H1 (cell line): ENCODE measurements around the gene BABAM2. TPM values are rescaled to one million over a fixed set of nuclear protein-coding genes. Genes with fewer than 3 reads are reported as not detected.

Source experiments
- KDM5A ChIP-seq: fragments of 200-600 bp; IDR thresholded peaks from 2 replicates; pipeline ENCODE4 v1.7.1; 2012; ENCODE audit warnings: mild to moderate bottlenecking, low read length, inconsistent platforms, mixed read lengths
- SAP30 ChIP-seq: fragments of 300-600 bp; sonication (generic); IDR thresholded peaks from 2 replicates; pipeline ENCODE4 v1.7.1; 2012; ENCODE audit warnings: low read length, moderate library complexity, mild to moderate bottlenecking, inconsistent platforms; ENCODE audit not compliant: insufficient read depth, insufficient replicate concordance
- SP1 ChIP-seq: IDR thresholded peaks from 2 replicates; pipeline ENCODE4 v1.6.1; 2011; ENCODE audit warnings: low read depth, low read length
- polyA plus RNA-seq, 7 experiments: library from polyadenylated mRNA; depleted of rRNA in 3 of 7; stranded (reverse) in 5 of 7; unstranded in 2 of 7; fragments of >200 nt in 5 of 7; fragments of 200-250 nt in 2 of 7; gene quantifications; 1 replicate in 5 of 7; 2 replicates in 1 of 7; 4 replicates in 1 of 7; pipeline versions ENCODE4 v1.2.1 to v1.2.3, GENCODE V29; 2011 to 2013; ENCODE audit warnings: missing spikeins in 2 of 7, mixed read lengths in 2 of 7
- total RNA-seq: library from RNA; stranded (reverse); fragmentation: NEBNext Ultra II Directional; extraction: Animal tissue kit (Norgen Biotek cat#: 25700); gene quantifications from 2 replicates; pipeline ENCODE4 v1.2.1, GENCODE V29; 2021
- TF ChIP-seq, protein P1 (sequence below): IDR thresholded peaks from 2 replicates; pipeline ENCODE4 v1.6.1; 2012; ENCODE audit warnings: low read length, inconsistent platforms
- TF ChIP-seq, protein P2 (sequence below): IDR thresholded peaks from 2 replicates; pipeline ENCODE4 v1.6.1; 2012; ENCODE audit warnings: inconsistent platforms
- TF ChIP-seq, protein P3 (sequence below), 3 experiments: IDR thresholded peaks; 1 replicate in 2 of 3; 2 replicates in 1 of 3; pipeline versions ENCODE4 v1.5.1 to v1.6.1; 2011; ENCODE audit warnings: low read length in 3 of 3, mild to moderate bottlenecking in 3 of 3, inconsistent platforms in 2 of 3, low read depth in 1 of 3, moderate library complexity in 1 of 3; ENCODE audit not compliant: insufficient read depth in 1 of 3; ENCODE audit errors: control extremely low read depth in 1 of 3

BABAM2 gene
- total and polyA plus RNA-seq, 2 of the 8 experiments (the other 6 are each of a cell fraction or from before 2014, with no cell fraction given): 15.8 to 20.9 TPM

DNA sequence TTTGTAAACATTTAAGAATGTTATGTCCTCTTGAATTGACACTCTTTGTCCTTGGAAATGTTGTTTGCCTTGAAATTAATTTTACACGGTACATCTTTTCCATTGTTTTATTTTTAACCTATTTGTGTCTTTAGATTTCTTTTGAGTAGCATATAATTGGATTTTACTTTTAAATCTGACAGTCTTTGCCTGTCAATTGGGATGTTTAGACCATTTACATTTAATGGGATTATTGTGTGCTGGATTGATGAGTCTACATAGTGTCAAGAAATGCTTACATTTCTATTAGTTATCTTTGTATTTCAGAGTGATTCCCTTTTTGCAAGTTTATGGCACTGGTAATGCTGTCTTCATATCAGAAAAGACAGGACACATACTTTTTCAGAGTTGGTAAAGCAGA lies 61.5 kb downstream of the BABAM2 start (continued):
- TF ChIP-seq, protein P1, sequence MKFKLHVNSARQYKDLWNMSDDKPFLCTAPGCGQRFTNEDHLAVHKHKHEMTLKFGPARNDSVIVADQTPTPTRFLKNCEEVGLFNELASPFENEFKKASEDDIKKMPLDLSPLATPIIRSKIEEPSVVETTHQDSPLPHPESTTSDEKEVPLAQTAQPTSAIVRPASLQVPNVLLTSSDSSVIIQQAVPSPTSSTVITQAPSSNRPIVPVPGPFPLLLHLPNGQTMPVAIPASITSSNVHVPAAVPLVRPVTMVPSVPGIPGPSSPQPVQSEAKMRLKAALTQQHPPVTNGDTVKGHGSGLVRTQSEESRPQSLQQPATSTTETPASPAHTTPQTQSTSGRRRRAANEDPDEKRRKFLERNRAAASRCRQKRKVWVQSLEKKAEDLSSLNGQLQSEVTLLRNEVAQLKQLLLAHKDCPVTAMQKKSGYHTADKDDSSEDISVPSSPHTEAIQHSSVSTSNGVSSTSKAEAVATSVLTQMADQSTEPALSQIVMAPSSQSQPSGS: no peak
- TF ChIP-seq SAP30 (no peak), SP1 (no peak), KDM5A (no peak)
- TF ChIP-seq, protein P2, sequence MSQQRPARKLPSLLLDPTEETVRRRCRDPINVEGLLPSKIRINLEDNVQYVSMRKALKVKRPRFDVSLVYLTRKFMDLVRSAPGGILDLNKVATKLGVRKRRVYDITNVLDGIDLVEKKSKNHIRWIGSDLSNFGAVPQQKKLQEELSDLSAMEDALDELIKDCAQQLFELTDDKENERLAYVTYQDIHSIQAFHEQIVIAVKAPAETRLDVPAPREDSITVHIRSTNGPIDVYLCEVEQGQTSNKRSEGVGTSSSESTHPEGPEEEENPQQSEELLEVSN: no peak
- TF ChIP-seq, protein P3, sequence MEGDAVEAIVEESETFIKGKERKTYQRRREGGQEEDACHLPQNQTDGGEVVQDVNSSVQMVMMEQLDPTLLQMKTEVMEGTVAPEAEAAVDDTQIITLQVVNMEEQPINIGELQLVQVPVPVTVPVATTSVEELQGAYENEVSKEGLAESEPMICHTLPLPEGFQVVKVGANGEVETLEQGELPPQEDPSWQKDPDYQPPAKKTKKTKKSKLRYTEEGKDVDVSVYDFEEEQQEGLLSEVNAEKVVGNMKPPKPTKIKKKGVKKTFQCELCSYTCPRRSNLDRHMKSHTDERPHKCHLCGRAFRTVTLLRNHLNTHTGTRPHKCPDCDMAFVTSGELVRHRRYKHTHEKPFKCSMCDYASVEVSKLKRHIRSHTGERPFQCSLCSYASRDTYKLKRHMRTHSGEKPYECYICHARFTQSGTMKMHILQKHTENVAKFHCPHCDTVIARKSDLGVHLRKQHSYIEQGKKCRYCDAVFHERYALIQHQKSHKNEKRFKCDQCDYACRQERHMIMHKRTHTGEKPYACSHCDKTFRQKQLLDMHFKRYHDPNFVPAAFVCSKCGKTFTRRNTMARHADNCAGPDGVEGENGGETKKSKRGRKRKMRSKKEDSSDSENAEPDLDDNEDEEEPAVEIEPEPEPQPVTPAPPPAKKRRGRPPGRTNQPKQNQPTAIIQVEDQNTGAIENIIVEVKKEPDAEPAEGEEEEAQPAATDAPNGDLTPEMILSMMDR (IDR thresholded peaks at IDR 0.05; ENCODE audit: control extremely low read depth in 1 of 3, insufficient read depth in 1 of 3, low read depth in 1 of 3, low read length in 3 of 3): no peak
